GM19467 (cell line): Measurements from ENCODE around the gene MCRIP2.
"Not testable (repeated sequence)": the region's sequence is repeated elsewhere in the genome, so short reads cannot be mapped to it uniquely, and the experiment has no call there.

Experiments used
- ATAC-seq: cut with Tn5 transposase; IDR thresholded peaks from one replicate; pipeline ENCODE4 v1.9.1; 2021; ENCODE audit warnings: mild to moderate bottlenecking, moderate library complexity; ENCODE audit not compliant: unreplicated experiment

MCRIP2 gene

GRCh38 chr16:679814-680624 is 38.4 kb downstream of the MCRIP2 start, which contains the start of gene STUB1:
Gene STUB1 (plus strand): TSS chr16:680410. CDS start chr16:680526, 116 bp downstream.
- no peak for ATAC-seq

- no peak for ATAC-seq
These were observed 39.0 kb downstream of the MCRIP2 start for GRCh38 chr16:680625-680945.

DNA sequence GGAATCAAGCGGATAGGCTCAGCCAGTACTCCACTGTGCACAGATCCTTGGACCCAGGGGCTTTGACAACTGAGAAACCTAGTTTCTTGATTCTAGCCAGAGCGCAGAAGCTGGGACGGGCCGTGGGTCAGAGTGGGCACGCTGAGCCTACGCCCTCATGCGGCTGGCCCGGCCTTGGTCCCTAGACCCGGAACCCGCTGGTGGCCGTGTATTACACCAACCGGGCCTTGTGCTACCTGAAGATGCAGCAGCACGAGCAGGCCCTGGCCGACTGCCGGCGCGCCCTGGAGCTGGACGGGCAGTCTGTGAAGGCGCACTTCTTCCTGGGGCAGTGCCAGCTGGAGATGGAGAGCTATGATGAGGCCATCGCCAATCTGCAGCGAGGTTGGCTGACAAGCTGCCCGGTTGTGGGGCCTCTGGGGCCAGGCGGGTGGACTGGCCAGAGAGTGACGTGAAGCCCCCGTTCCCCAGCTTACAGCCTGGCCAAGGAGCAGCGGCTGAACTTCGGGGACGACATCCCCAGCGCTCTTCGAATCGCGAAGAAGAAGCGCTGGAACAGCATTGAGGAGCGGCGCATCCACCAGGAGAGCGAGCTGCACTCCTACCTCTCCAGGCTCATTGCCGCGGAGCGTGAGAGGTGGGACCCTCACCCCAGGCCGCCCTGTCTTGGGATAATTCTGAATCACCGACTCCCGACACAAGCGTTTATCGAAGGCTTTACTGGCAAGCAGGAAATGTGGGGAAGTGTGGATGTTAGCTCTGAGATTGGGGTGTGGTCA is 39.5 kb downstream of the MCRIP2 start:
- ATAC-seq: no peak

DNA sequence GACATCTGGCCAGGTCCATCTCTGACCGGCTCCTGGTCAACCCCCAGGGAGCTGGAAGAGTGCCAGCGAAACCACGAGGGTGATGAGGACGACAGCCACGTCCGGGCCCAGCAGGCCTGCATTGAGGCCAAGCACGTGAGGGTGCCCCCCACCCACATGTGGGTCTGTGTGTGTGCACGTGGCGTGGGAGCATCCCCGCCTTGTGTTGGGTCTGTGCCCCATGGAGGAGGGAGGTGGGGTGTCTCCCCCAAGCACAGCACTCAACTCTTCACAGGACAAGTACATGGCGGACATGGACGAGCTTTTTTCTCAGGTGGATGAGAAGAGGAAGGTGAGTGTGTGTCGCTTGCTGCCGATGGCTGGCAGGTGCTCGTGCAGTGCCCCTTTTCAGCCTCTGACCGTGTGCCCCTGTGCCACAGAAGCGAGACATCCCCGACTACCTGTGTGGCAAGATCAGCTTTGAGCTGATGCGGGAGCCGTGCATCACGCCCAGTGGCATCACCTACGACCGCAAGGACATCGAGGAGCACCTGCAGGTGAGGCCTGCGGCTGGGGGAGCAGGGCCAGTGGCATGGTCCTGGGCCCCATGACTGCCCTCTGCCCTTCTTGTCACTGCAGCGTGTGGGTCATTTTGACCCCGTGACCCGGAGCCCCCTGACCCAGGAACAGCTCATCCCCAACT is 40.3 kb downstream of the MCRIP2 start:
- ATAC-seq: no peak

GRCh38 chr16:682493-683395 is 41.1 kb downstream of the MCRIP2 start:
- ATAC-seq: no peak

DNA sequence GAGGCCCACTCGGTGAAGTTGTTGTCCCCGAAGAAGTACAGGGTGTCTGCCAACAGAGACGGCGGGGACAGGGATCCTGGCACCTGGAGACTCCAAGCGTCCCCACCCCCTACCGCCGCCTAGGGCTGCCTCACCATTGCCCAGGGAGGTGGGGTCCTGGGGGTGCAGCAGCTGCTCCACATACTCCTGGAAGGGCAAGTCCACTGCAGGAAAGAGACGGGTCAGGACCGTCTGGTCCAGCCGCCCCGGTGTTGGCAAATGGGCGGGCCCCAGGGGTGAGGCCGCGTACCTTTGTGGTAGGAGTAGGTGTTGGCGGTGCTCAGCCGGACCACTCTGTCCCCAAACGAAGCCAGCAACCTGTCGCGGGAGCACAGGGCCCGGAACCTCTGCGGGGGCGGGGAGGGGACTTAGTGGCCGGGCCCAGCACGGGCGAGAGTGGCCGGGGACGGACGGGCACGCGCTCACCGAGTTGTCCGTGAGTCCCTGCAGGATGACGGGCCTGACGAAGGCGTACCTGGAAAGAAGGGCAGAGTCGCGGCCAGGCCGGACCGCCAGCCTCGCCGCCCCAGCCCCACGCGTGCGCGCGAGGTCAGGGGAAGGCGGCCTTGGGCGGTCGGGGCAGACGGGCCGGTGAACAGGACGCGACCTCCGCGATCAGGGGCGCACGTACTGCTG is 41.9 kb downstream of the MCRIP2 start:
- no peak for ATAC-seq

GRCh38 chr16:684071-684794 is 42.6 kb downstream of the MCRIP2 start, which contains the start of gene JMJD8:
Gene JMJD8 (minus strand): TSS chr16:684334. CDS start chr16:684319, 15 bp downstream.
- peak; percentile 62 for ATAC-seq

- ATAC-seq: no peak
These were observed 43.5 kb downstream of the MCRIP2 start for GRCh38 chr16:684961-685696.

DNA sequence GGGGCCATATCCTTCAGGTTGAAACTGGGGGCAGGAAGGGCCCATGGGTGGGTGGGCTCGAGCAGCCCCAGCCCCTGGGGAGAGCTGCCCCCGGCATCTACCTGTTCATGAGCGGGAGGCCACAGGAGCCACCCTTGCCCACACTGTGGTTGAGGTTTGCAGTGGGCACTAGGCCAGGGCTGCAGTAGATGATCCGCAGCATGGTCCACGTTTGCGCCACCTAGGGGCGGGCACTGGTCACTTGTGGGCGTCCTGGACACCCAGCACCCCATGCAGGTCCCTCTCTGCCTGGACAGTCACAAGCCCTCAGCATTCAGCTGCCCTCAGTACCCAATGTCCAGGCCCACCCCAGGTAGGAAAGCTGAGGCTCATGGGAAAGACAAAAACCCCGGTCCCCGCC is 44.3 kb downstream of the MCRIP2 start:
- ATAC-seq: no peak

GRCh38 chr16:686459-687260 is 45.0 kb downstream of the MCRIP2 start:
- no peak for ATAC-seq

DNA sequence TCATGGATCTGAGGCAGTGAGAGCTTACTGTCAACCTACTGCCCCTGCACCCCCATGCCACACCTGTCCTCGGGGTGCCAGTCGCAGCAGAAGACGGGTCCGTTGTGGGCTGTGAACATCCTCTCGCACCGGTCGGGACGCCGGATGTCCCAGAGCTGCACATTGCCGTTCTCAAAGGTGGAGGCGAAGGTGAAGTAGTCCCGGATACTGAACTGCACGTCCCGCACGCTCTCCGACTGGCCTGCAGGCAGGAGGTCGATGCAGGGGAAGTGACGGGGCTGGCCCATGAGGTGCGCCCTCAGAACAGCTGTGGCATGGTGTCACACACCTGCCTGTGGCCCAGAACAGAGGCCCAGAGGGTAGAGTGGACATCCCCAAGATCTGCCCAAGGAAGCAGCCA is 45.9 kb downstream of the MCRIP2 start:
- no peak for ATAC-seq

- ATAC-seq: no peak
These were observed 47.7 kb downstream of the MCRIP2 start for GRCh38 chr16:689175-689897.

GRCh38 chr16:691242-691641 is 49.6 kb downstream of the MCRIP2 start:
- ATAC-seq: not testable (repeated sequence)

- ATAC-seq: no peak
These were observed 50.9 kb downstream of the MCRIP2 start for GRCh38 chr16:692356-693108.

DNA sequence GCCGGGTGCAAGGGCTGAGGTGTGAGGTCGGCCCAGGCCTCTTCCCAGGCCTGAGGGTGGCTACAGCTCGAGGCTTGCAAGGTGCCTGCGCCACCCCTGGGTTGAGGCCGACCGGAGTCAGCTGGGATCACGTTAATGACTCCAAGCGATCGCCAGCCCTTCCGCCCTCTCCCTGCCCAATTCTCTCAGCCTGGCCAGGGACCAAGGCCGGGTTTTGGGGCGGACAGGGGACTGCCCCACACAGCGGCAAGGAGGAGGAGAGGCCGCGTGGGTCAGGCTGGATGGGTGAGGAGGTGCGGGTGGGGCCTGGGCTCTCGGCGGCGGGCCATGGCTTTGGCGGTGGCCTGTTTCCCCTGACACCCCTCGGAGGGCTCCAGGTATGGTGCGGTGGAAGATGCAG is 51.7 kb downstream of the MCRIP2 start:
- ATAC-seq: no peak

DNA sequence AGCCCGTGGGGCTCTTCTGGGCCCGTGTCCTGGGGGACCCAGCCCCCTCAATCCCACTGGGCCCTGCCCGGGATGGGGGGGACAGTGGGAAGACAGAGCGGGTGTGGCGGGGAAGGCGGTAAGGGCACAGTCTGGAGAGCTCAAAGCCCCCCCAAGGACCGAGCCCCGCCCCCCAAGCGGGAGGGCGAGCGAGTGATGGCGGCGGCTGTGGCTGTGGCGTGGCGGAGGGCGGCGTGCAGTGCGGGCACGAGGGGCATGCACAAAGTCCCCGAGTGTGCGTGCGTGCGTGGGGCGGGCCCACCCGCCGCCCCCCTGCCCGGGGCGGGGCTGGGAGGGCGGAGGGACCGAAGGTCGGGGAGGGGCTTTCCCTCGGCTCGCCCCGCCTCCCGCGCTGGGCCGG is 52.1 kb downstream of the MCRIP2 start:
- ATAC-seq: no peak
